LHCN-M2 (cell line): Measurements from ENCODE around the gene AARS2. TPM values are rescaled to one million over a fixed set of nuclear protein-coding genes. Genes with fewer than 3 reads are reported as not detected.
"Not testable (repeated sequence)": the region's sequence is repeated elsewhere in the genome, so short reads cannot be mapped to it uniquely, and the experiment has no call there.

ENCODE experiments used
- DNase-seq: peaks from one replicate; pipeline ENCODE4 v3.0.0-alpha.2; 2012; ENCODE audit warnings: low read depth
- polyA plus RNA-seq: library from polyadenylated mRNA; unstranded; fragments of >200 nt; gene quantifications from one replicate; pipeline ENCODE4 v1.2.1, GENCODE V29; 2012; ENCODE audit warnings: missing spikeins
- total RNA-seq: library from RNA; depleted of rRNA; stranded (reverse); fragments of >200 nt; gene quantifications from 2 replicates; pipeline ENCODE4 v1.2.3, GENCODE V29; 2014; rRNA removed

AARS2 gene
- 17.1 and 23.1 TPM in 2 replicates for total RNA-seq
- 6.0 TPM for polyA plus RNA-seq

DNA sequence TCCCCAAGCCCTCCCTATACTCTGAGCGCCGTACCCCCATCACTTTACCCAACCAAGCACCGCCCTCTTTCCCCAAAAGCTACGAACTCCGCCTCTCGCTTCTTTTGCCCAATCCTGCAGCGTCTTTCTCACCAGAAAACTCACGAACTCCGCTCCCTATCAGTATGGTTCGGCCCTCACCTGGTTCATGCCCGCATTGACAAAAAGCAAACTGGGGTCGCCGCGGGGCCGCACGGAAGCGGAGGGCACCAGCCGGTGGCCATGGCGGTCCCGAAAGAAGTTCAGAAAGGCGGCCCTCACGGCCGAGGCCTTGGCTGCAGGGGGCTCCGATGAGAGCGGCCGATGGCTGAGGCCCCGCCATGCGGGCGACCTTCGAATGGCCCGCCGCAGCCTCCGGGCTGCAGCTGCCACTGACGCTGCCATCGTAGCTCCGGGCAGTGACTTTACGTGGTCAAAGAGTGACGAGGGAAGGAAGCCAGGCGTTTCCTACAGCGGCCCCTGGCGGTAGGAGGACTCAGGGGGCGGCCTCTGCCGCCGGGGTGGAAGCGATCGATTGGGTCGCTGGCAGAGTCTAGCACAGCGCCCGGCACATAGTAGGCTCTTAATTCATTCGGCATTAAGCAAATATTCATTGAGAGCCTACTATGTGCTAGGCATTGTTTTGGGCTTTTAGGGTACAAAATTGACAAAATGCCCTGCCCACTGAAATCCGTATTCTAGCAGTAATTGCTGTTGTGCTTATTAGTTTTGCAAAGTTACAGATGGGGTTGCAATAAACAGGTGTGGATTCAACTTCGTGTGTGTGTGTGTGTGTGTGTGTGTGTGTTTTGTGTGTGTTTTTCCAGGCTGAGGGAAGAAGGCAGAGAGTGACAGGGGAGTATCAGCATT lies at the start of gene AARS2:
TSS of gene AARS2 (minus strand) at position 447 of the 888 bp plus-strand sequence. CDS start at position 423, 24 bp downstream.
- peak; percentile 84 for DNase-seq

DNA sequence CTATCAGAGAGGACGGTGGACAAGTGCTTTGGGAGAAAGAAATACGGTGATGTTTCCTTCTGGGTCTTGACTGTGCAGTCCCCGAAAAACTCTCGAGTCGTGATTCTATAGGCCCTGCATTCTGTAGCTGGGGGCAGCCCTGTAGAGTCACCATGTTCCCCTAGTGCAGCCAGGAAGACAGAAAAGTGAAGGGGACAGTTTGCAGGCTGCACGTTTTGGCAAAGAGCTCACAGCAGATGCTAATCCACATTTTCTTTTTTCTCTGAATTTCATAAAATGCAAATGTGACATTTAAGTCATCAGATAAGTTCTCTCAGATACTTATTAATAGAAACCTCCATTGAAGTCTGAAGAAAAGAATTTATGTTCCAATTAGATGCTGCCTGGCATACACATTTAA lies 48.8 kb upstream of the AARS2 start:
- no peak for DNase-seq

DNA sequence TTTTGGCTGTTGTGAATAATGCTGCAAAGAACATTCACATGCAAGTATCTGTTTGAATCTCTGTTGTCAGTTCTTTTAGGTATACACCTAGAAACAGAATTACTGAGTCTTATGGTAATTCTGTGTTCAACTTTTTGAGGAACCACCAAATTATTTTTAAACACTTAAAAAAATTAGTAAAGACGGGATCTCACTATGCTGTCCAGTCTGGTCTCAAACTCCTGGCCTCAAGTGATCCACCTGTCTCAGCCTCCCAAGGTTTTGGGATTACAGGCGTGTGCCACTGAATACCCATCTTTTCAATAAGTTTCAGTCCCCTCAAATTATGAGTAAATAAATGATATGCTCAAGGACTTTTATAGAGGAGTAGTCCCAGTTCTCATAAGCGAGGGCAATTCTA lies 46.8 kb upstream of the AARS2 start:
- no peak for DNase-seq

DNA sequence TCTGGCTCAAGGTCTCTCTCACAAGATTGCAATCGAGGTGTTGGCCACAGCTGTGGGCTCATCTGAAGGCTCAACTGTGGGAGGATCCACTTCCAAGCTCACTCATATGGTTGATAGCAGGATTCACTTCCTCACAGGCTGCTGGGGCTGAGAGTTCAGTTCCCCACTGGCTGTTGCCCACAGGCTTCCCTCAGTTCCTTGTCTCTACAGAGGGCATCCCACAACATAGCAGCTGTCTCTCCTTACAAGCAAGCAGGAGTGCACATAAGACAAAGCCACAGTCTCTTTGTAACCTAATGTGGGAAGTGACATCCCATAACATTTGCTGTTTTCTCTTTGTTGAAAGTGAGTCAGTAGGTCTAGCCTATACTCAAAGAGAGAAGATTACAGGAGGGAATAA lies 43.3 kb upstream of the AARS2 start:
- DNase-seq: peak; percentile 26

DNA sequence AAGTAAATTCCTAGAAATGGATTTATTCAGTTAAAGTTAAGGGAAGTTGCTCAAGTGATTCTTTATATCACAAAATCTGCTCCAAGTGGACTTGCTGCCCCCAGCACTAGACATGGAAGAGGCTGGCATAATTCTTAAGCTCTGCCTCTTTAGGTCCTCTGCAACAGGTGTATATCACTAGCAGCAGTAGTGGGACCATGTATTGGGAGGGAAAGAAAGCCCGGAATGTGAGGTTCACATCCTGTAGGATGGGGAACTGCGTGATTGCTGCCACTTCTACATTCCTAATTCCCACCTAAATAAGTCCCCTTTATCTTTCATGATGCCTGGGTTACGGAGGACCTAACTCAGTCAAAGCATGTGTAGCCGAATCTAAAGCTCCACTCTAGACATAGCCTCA lies 42.5 kb upstream of the AARS2 start:
- no peak for DNase-seq

DNA sequence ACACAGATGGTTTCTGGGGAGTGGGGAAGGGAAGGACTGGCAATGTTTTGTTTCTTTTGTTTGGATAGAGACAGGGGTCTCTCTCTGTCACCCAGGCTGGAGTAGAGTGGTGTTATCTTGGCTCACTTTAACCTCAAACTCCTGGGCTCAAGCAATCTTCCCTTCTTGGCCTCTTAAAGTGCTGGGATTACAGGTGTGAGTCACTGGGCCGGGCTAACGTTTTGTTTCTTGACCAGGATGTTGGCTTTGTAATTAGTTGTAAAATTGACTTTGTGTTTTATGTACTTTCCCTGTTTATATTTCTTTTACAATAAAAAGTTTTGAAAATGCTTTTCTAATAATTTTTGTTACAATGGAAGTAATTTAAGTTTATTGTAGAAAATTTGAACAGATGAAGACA lies 40.2 kb upstream of the AARS2 start:
- DNase-seq: no peak

DNA sequence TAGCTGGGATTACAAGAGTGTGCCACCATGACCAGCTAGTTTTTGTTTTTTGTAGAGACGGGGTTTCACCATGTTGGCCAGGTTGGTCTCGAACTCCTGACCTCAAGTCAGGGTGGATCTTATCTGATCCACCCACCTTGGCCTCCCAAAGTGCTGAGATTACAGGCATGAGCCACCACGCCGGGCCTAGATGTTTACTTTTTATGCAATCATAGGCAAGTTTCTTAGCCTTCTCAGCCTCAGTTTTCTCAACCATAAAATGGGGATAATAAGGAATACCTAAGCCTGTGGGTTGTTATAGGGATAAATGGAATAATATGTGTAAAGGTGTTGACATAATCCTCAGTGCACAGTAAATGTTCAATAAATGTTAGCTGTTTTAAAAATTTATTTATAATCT lies 39.1 kb upstream of the AARS2 start:
- no peak for DNase-seq

DNA sequence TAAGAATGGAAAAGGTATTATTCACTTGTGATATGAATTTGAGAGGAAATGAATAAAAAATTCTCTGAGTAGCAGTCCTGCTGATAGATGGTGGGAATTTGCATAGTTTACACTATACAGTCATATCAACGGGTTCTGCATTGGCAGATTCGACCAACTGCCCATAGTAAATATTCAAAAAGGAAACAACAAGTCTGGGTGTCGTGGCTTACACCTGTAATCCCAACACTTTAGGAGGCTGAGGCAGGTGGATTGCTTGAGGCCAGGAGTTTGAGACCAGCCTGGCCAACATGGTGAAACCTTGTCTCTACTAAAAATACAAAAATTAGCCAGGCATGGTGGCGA lies 37.5 kb upstream of the AARS2 start:
- not testable (repeated sequence) for DNase-seq

DNA sequence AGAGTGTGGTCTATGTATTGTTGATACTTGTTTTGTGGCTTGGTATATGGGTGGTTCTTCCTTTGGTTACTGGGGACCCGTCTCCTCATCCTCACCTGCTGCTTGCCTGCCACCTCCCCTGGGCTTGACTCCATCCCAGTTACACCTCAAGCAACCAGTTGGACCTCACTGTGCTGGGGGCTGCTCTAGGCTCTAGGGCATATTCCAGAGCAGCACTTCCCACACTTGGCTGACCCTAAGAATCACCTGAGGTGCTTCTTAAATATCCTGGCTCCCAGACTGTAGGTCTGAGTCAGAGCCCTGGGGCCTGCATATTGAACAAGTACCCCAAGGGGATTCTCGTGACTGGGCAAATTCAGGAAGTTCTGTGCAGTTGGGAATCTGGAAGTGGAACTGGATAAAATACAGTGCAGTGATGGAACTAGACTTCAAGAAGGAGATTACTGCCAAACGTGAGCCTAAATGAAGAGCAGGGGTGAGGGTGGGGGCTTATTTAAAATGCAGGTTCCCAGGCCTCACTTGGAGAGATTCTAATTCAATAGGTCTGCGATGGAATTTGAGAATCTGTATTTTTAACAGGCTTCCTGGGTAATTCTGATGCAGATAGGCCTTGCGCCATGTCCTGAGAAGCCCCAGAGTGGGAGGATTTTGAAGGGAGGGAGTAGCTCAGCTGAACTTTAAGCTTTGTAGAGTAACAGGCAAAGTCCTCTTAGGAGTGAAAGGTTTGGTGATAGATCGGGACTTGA lies 36.9 kb upstream of the AARS2 start:
- DNase-seq: no peak

DNA sequence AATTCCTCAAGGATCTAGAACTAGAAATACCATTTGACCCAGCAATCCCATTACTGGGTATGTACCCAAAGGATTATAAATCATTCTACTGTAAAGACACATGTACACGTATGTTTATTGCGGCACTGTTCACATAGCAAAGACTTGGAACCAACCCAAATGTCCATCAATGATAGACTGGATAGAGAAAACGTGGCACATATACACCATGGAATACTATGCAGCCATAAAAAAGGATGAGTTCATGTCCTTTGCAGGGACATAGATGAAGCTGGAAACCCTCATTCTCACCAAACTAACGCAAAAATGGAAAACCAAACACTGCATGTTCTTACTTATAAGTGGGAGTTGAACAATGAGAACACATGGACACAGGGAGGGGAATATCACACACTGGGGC lies 33.7 kb upstream of the AARS2 start:
- not testable (repeated sequence) for DNase-seq

DNA sequence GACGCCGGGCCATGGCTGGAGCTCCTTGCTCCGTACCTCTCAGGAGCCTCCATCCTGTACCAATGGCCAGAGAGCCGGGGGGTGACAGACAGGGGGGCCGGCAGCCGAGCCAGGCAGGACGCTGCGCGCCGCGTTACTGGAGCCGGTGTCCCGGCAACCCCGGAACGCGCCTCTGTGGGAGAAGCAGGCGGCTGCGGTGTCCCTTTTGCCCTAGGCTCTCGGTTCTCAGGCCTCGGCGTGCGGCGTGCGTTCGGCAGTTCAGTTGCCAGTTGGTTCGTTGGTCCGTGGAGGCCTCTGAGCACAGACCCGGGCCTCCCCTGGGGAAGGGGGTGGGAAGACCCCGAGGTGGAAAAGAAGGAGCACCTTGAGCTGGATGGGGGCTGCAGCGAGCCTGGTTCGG lies 29.3 kb upstream of the AARS2 start, which contains the start of gene SPATS1:
TSS of gene SPATS1 (plus strand) at position 162 of the 400 bp plus-strand sequence. CDS start 446 bp downstream, outside the sequence.
- no peak for DNase-seq

DNA sequence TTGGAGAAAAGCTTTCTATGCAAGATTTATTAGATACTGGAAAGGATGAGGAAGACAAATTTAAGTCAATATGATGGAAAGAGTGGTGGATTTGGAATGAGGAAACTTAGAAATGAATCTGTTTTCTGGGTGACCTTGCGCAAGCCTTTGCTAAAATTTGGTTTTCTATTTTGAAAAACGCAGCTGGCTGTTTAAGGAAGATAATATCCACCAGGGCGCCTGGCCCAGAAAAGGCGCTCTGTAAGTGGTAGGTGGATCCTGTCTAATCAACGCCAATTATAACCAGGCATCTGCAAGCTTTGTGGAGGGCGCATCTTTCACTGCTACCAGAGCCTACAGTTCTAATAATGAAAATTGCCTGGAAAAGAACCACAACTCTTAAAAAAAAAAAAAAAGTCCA lies 28.9 kb upstream of the AARS2 start:
- no peak for DNase-seq

DNA sequence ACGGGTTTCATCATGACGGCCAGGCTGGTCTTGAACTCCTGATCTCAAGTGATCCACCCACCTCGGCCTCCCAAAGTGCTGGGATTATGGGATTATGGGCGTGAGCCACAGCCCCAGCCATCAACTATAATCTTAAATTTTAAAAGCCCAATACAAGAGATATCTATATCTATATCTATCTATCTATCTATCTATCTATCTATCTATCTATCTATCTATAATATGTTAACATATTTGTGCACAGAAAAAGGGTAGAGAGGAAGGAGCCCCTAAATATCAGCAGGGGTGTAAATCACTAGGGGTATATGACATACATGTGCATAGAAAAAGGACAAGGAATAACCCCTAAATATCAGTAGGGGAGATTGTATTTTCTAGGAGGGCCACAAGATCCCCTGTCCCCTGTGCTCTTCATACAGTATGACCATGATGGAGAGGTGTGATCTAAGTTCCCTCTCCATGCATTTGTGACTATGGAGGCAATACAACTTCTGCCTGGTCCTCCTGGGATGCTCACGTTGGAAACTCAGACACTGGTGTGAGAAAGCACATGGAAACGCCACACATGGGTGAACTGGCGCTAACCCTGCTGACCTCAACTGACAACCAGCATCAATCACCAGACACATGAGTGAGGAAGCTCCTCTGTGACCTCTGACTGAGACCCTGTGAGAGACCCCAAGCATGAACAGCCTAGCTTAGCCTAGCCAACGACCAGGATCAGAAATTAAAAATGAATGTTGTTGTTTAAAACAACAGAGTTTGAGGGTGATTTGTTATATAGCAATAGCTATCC lies 28.1 kb upstream of the AARS2 start:
- DNase-seq: no peak

DNA sequence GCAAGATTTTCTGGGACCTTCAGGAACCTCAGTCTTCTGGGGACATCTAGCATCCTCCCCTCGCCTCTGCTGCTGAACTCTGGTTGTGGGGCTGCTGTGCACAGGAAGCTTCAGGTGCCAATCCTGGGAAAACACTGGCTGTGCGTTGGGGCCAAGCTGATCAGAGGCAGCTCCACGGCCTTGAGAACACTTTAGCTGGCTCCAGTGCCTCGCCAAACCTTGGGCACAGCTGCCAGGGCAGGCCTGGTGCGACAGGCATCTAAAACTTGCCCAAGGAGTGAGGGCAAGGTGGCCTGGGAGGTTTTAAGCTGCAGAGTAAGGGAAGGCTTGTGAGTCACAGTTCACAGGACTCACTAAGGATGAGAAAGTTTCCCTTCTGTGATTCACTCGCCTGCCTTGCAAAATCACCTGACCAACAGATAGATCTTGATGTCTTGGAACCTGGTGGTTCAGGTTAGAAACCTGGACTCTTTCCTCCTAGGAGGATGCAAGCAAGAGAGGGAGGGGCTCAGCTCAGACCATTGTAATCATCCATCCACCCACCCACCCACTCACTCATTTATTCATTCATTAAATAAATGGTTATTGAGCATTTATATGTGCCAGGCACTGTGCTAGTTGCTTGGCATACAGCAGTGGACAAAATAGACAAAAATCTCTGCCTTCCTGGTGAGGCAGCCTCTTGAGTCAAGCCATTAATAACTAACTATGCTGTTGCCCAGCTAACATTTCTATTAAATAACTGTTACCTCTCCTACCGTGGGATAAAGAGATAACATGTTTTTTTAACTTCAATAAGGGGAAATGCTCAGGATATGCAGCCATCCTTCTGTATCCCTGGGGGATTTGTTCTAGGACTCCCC lies 26.8 kb upstream of the AARS2 start:
- peak; percentile 28 for DNase-seq

DNA sequence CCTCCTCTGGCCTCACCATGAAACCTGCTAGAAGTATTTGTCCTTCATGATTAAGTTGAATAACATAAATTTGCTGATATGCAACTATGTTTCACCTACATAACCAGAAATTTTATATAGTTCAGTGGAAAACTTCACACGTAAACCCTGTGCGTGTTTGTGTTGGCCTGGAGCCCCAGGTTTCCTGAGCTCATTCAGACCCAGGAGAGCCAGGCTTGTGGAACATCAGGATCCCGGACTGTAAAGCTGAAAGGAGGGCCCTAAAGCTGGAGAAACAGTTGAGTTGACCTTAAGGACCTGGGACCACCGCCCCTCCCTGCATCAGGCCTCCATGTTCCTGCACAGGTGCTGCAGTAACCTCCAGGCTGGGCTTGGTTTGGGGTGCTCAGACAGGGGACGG lies 26.2 kb upstream of the AARS2 start:
- DNase-seq: no peak

DNA sequence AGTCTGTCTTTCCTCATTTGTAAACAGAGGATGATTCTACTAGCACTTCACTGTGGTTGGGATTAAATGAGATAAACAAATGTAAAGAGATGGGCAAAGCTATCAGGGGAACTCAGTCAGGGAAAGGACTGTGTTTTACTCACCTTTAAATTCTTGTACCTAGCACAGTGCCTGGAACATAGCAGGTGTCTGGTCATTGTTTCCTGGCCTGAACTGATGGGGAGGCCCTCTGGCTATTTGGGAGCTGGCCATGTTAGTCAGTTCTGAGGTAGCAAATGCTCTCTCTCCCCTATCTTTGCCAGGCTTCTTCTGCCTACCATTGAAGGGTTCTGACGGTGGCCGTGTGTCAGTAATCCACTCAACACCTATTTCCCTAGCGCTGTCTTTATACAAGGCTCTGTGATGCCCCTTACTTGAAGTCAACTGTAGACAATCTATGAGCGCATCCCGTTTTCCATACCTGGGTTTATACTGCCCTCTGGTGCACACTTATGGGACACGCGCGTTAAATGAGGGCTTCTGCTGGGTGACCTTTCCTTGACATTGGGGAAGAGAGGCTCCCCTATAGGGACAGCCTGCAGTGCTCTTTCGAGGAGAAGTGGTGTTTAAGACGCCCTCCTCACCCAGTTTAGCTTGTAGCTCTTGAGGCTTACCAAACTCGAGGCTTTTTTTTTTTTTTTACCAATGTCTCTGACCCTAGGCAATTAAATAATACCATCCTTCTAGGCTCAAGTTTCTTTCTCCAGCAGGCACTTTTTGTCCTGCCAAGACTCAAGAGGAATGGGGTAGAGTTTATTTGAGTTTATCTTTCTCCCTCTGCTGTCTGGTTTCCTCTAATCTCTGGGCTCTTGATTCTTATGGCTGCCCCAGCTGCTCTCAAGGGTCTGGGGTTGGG lies 25.3 kb upstream of the AARS2 start:
- DNase-seq: peak; percentile 54

DNA sequence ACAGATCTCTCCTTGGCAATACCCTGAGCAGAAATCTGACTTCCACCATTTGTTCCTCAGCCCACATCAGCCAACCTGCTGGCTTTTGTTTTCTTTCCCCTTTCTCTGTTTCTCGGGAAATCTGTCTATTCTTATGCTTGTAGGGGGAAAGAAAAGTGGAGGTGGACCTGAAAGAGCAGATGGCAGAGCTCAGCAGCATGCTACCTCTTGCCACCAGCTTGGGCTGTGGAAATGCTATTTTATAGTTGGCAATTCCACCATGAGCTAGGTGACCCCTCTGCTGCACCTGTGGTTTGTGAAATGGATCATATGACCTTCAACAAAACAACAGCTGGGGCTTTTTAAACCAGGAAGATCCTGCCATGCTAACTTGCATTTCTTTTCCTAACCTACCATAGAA lies 22.5 kb upstream of the AARS2 start:
- no peak for DNase-seq

DNA sequence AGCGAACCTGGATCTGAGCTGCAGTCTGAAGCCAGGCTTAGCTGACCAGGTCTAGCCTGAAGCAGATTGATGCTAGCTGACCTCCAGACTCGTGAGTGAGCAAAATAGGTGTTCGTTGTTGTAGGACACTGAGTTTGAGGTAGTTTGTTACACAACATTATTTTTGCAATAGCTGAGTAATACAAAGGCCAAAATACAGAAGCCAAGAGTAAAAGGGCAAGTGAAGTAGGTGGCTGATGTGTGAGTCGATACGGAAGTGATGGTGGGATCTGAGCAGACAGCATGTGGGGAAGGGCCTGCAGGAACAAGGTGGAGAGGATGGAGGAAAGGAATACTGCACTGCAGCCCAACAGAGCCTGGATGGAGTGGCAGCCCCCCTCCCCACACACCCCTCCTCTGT lies 20.8 kb upstream of the AARS2 start:
- DNase-seq: no peak

DNA sequence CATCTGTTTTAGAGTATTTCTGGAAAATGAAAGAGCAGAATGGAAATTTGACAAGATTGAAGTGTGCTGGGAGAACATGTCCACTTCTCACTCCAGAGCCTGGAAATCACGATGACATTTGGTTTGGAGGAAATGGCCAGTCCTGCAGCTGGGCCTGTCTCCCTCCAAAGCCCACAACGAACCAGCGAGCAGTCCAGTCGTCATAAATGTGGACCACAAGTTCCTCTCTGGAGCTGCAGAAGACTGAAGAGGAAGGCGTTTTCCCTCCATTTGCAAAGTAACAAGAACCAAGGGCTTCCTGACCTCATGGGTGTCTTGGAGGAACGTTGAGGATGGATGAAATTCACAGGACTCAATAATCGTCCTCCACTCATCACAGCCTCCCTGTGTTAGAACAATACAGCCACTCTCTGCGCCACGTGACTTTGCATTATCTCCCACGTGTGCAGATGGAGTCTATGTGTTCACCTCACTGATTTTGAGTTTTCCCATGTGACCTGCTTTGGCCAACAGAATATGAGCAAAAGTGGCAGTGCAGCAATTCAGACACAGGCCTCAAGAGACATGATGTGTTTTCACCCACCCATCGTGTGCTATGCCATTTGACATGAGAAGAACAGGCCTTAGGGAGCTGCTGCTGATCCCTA lies 20.2 kb upstream of the AARS2 start:
- DNase-seq: no peak
